ENCODE results near the gene EIF3J.

The EIF3J gene

GRCh38 chr15:44565387-44566154 is 28.6 kb downstream of the EIF3J start:
- ATAC-seq, result no peak
- TF ChIP-seq OSR1 (CRISPR knock-in tag; IDR thresholded peaks at IDR 0.05), result no peak
- TF ChIP-seq POU6F1 (CRISPR knock-in tag; IDR thresholded peaks at IDR 0.05; ENCODE audit: borderline replicate concordance, low read depth), result no peak
- no peak for TF ChIP-seq ZNF70 (CRISPR knock-in tag; IDR thresholded peaks at IDR 0.05)
- no peak for TF ChIP-seq RARB (CRISPR knock-in tag; IDR thresholded peaks at IDR 0.05)
- TF ChIP-seq TOX (CRISPR knock-in tag; IDR thresholded peaks at IDR 0.05; ENCODE audit: borderline replicate concordance), result no peak
- TF ChIP-seq BACH2 (CRISPR knock-in tag; IDR thresholded peaks at IDR 0.05; ENCODE audit: borderline replicate concordance), result no peak
- no peak for TF ChIP-seq ZFP30 (CRISPR knock-in tag; IDR thresholded peaks at IDR 0.05)
- no peak for TF ChIP-seq SNAI2 (CRISPR knock-in tag; IDR thresholded peaks at IDR 0.05)
- TF ChIP-seq CREB5 (CRISPR knock-in tag; IDR thresholded peaks at IDR 0.05; ENCODE audit: low read depth), result no peak
- no peak for TF ChIP-seq PATZ1 (CRISPR knock-in tag; IDR thresholded peaks at IDR 0.05; ENCODE audit: borderline replicate concordance)
- no peak for TF ChIP-seq ESRRG (CRISPR knock-in tag; IDR thresholded peaks at IDR 0.05)

- no peak for ATAC-seq
- TF ChIP-seq PATZ1 (CRISPR knock-in tag; IDR thresholded peaks at IDR 0.05; ENCODE audit: borderline replicate concordance), result no peak
- no peak for TF ChIP-seq ESRRG (CRISPR knock-in tag; IDR thresholded peaks at IDR 0.05)
- no peak for TF ChIP-seq GLIS3 (CRISPR knock-in tag; IDR thresholded peaks at IDR 0.05)
Observed at GRCh38 chr15:44566155-44566540, 29.2 kb downstream of the EIF3J start.

GRCh38 chr15:44568338-44568737 is 31.4 kb downstream of the EIF3J start:
- ATAC-seq, result no peak
- TF ChIP-seq PATZ1 (CRISPR knock-in tag; IDR thresholded peaks at IDR 0.05; ENCODE audit: borderline replicate concordance), result no peak
- TF ChIP-seq ZNF70 (CRISPR knock-in tag; IDR thresholded peaks at IDR 0.05), result no peak
- no peak for TF ChIP-seq BACH2 (CRISPR knock-in tag; IDR thresholded peaks at IDR 0.05; ENCODE audit: borderline replicate concordance)
- TF ChIP-seq ZFP30 (CRISPR knock-in tag; IDR thresholded peaks at IDR 0.05), result no peak
- TF ChIP-seq ZC3H10 (CRISPR knock-in tag; IDR thresholded peaks at IDR 0.05), result no peak
- no peak for TF ChIP-seq CSDC2 (CRISPR knock-in tag; IDR thresholded peaks at IDR 0.05)
- no peak for TF ChIP-seq POU6F1 (CRISPR knock-in tag; IDR thresholded peaks at IDR 0.05; ENCODE audit: borderline replicate concordance, low read depth)
- no peak for TF ChIP-seq ISL1 (CRISPR knock-in tag; IDR thresholded peaks at IDR 0.05)
- TF ChIP-seq ARNTL (CRISPR knock-in tag; IDR thresholded peaks at IDR 0.05; ENCODE audit: borderline replicate concordance, low read depth), result no peak
- no peak for TF ChIP-seq TCF4 (CRISPR knock-in tag; IDR thresholded peaks at IDR 0.05; ENCODE audit: borderline replicate concordance)
- no peak for TF ChIP-seq ZFP3 (CRISPR knock-in tag; IDR thresholded peaks at IDR 0.05)
- TF ChIP-seq TSHZ2 (CRISPR knock-in tag; IDR thresholded peaks at IDR 0.05), result no peak
- no peak for TF ChIP-seq PPARA (CRISPR knock-in tag; IDR thresholded peaks at IDR 0.05; ENCODE audit: borderline replicate concordance)
- no peak for TF ChIP-seq ZNF565 (CRISPR knock-in tag; conservative IDR thresholded peaks at IDR 0.05; ENCODE audit: low read depth)
